ENCODE results near the gene PPP1R37.

Gene PPP1R37

DNA sequence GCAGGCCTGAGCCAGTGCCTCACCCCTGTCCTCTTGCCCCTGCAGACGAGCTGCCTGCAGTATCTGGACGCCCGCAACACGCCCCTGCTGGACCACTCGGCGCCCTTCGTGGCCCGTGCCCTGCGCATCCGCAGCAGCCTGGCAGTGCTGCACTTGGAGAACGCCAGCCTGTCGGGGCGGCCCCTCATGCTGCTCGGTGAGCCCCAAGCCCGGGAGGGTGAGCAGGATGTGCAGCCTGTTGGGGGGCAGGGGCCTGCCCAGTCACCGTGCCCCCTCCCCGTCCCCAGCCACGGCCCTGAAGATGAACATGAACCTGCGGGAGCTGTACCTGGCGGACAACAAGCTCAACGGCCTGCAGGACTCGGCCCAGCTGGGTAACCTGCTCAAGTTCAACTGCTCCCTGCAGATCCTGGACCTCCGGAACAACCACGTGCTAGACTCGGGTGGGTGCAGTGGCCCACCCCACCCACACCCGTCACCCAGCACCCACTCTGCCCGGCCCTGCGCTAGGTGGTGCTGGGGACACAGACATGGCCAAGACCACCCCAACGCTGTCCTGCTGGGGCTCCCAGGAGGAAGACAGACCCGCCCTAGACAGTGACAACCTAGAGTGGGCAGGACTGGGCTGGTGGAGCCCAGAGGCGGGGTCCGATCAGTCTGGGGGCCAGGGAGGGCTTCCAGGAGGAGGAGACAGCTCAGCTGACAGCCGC, 49.2 kb downstream of the PPP1R37 start:
- 97% methylated on average over 33 of the region's 33 CpGs for WGBS
- Histone ChIP-seq H3K4me3 (ENCODE audit: insufficient read depth in 1 of 2, low read depth in 1 of 2, low read length in 2 of 2) (no peak overlapping the region), H3K4me2 (ENCODE audit: low read length, poor library complexity, severe bottlenecking) (no peak overlapping the region), H3K79me1 (replicated peaks; ENCODE audit: low read length, poor library complexity, severe bottlenecking) (peaks cover 48% of the 10 kb centered on the region), H2BK12ac (ENCODE audit: low read length in 2 of 2) (no peak overlapping the region), H3K9ac (ENCODE audit: low read length) (no peak overlapping the region), H4K91ac (ENCODE audit: low read length) (no peak overlapping the region), H3K18ac (ENCODE audit: low read depth in 1 of 2, low read length in 2 of 2) (no peak overlapping the region), H2AK5ac (ENCODE audit: low read length, severe bottlenecking) (no peak overlapping the region), H3K27me3 (ENCODE audit: control insufficient read depth in 1 of 2, insufficient read depth in 1 of 2, low read length in 2 of 2) (no peaks in the 10 kb centered on the region), H4K8ac (ENCODE audit: low read length) (no peak overlapping the region), H2BK120ac (ENCODE audit: low read depth, low read length) (no peak overlapping the region), H2BK15ac (ENCODE audit: low read depth, poor library complexity, severe bottlenecking) (no peak overlapping the region), H3K9me3 (ENCODE audit: control insufficient read depth, low read length) (no peaks in the 10 kb centered on the region), H3K4ac (ENCODE audit: low read depth in 1 of 2, low read length in 2 of 2) (no peak overlapping the region), H3K27ac (ENCODE audit: low read length, poor library complexity, severe bottlenecking) (no peak overlapping the region), H3K23ac (ENCODE audit: low read length in 2 of 2) (no peak overlapping the region), H3K4me1 (ENCODE audit: control insufficient read depth, insufficient read depth, low read depth, low read length) (peaks cover 4% of the 10 kb centered on the region), H3K36me3 (ENCODE audit: control insufficient read depth in 1 of 2, insufficient read depth in 2 of 2, low read depth in 1 of 2, low read length in 2 of 2) (peaks cover 44 to 75% of the 10 kb centered on the region in 2 experiments), H2AFZ (ENCODE audit: low read depth, low read length) (no peak overlapping the region), H2BK5ac (ENCODE audit: low read depth, low read length, poor library complexity, severe bottlenecking) (no peak overlapping the region), H3K14ac (ENCODE audit: low read length in 2 of 2) (no peak overlapping the region)
- no peak for DNase-seq

DNA sequence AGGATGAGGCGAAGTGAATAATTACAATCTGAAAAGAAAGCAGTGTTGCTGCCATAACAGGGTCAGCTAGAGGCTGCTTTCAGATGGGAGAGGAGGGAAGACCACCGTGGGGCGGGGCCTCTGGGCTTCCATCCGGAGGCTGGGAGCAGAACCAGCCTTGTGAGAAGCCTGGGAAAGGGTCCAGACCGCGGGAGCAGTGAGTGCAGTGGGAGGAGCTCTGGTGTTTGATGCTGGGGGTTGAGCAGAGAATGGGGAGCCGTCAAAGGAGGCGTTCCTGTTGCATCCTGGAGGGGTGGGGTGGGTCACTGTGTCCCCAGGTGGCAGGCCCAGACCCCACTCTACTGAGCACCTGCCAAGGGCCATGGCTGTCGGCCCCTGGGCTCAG, 49.7 kb downstream of the PPP1R37 start:
- no peak overlapping the region for H4K91ac ChIP-seq (ENCODE audit: low read length)
- H2AFZ ChIP-seq (ENCODE audit: low read depth, low read length): no peak overlapping the region
- no peak overlapping the region for H3K4me3 ChIP-seq (ENCODE audit: insufficient read depth in 1 of 2, low read depth in 1 of 2, low read length in 2 of 2)
- H3K4ac ChIP-seq (ENCODE audit: low read depth in 1 of 2, low read length in 2 of 2): no peak overlapping the region
- H4K8ac ChIP-seq (ENCODE audit: low read length): no peak overlapping the region
- H2BK5ac ChIP-seq (ENCODE audit: low read depth, low read length, poor library complexity, severe bottlenecking): no peak overlapping the region
- no peak overlapping the region for H3K18ac ChIP-seq (ENCODE audit: low read depth in 1 of 2, low read length in 2 of 2)
- no peak overlapping the region for H2BK12ac ChIP-seq (ENCODE audit: low read length in 2 of 2)
- no peaks in the 10 kb centered on the region for H3K9me3 ChIP-seq (ENCODE audit: control insufficient read depth, low read length)
- H3K14ac ChIP-seq (ENCODE audit: low read length in 2 of 2): no peak overlapping the region
- H3K23ac ChIP-seq (ENCODE audit: low read length in 2 of 2): no peak overlapping the region
- H2BK120ac ChIP-seq (ENCODE audit: low read depth, low read length): no peak overlapping the region
- peaks cover 44% of the 10 kb centered on the region for H3K79me1 ChIP-seq (replicated peaks; ENCODE audit: low read length, poor library complexity, severe bottlenecking)
- peaks cover 47 to 80% of the 10 kb centered on the region in 2 experiments for H3K36me3 ChIP-seq (ENCODE audit: control insufficient read depth in 1 of 2, insufficient read depth in 2 of 2, low read depth in 1 of 2, low read length in 2 of 2)
- H3K4me1 ChIP-seq (ENCODE audit: control insufficient read depth, insufficient read depth, low read depth, low read length): peaks cover 4% of the 10 kb centered on the region
- WGBS: 94% methylated on average over 9 of the region's 9 CpGs
- no peak overlapping the region for H3K9ac ChIP-seq (ENCODE audit: low read length)
- no peaks in the 10 kb centered on the region for H3K27me3 ChIP-seq (ENCODE audit: control insufficient read depth in 1 of 2, insufficient read depth in 1 of 2, low read length in 2 of 2)
- no peak overlapping the region for H2BK15ac ChIP-seq (ENCODE audit: low read depth, poor library complexity, severe bottlenecking)
- no peak overlapping the region for H2AK5ac ChIP-seq (ENCODE audit: low read length, severe bottlenecking)
- no peak overlapping the region for H3K27ac ChIP-seq (ENCODE audit: low read length, poor library complexity, severe bottlenecking)
- no peak for DNase-seq
- no peak overlapping the region for H3K4me2 ChIP-seq (ENCODE audit: low read length, poor library complexity, severe bottlenecking)

DNA sequence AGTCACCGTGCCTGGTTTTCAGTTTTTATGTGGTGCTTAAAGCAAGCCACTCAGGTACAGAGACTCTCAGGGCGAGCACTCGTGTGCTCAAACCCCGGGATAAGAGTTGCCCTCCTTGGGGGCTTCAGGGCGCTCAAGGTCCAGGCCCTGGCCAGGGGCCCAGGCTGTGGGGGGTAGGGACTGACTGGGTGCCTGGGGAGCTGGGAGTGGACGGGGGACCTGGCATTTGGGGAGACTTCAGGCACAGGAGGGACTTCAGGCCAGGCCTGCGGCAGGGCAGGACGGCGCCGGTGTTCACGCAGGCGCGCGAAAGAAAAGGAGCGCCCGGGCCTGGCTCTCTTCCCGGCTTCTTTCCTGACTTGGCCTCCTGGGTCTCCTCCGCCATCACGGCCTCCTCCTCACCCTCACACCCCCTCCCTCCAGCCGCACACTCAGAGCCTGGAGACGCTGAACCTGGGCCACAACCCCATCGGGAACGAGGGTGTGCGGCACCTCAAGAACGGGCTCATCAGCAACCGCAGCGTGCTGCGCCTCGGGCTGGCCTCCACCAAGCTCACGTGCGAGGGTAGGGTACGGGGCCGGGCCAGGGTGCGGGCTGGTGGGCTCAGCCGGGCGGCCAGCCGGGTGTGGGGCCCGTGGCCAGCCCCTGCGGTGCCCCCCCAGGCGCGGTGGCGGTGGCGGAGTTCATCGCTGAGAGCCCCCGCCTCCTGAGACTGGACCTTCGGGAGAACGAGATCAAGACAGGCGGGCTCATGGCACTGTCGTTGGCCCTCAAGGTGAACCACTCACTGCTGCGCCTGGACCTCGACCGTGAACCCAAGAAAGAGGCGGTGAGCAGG, 51.7 kb downstream of the PPP1R37 start:
- Histone ChIP-seq H3K23ac (ENCODE audit: low read length in 2 of 2) (no peak overlapping the region), H2BK120ac (ENCODE audit: low read depth, low read length) (no peak overlapping the region), H3K79me1 (replicated peaks; ENCODE audit: low read length, poor library complexity, severe bottlenecking) (peaks cover 38% of the 10 kb centered on the region), H2AK5ac (ENCODE audit: low read length, severe bottlenecking) (no peak overlapping the region), H3K4me1 (ENCODE audit: control insufficient read depth, insufficient read depth, low read depth, low read length) (no peaks in the 10 kb centered on the region), H3K27me3 (ENCODE audit: control insufficient read depth in 1 of 2, insufficient read depth in 1 of 2, low read length in 2 of 2) (no peaks in the 10 kb centered on the region), H3K9ac (ENCODE audit: low read length) (no peak overlapping the region), H3K18ac (ENCODE audit: low read depth in 1 of 2, low read length in 2 of 2) (no peak overlapping the region), H3K14ac (ENCODE audit: low read length in 2 of 2) (no peak overlapping the region), H3K4ac (ENCODE audit: low read depth in 1 of 2, low read length in 2 of 2) (no peak overlapping the region), H2AFZ (ENCODE audit: low read depth, low read length) (no peak overlapping the region), H3K27ac (ENCODE audit: low read length, poor library complexity, severe bottlenecking) (no peak overlapping the region), H4K91ac (ENCODE audit: low read length) (no peak overlapping the region), H3K9me3 (ENCODE audit: control insufficient read depth, low read length) (no peaks in the 10 kb centered on the region), H3K4me3 (ENCODE audit: insufficient read depth in 1 of 2, low read depth in 1 of 2, low read length in 2 of 2) (no peak overlapping the region), H3K36me3 (ENCODE audit: control insufficient read depth in 1 of 2, insufficient read depth in 2 of 2, low read depth in 1 of 2, low read length in 2 of 2) (peaks cover 52 to 91% of the 10 kb centered on the region in 2 experiments), H4K8ac (ENCODE audit: low read length) (no peak overlapping the region), H2BK12ac (ENCODE audit: low read length in 2 of 2) (peak overlapping the region in 1 of 2 experiments; percentile 40), H2BK5ac (ENCODE audit: low read depth, low read length, poor library complexity, severe bottlenecking) (no peak overlapping the region), H3K4me2 (ENCODE audit: low read length, poor library complexity, severe bottlenecking) (no peak overlapping the region), H2BK15ac (ENCODE audit: low read depth, poor library complexity, severe bottlenecking) (no peak overlapping the region)
- 98% methylated on average over 52 of the region's 53 CpGs for WGBS
- no peak for DNase-seq

Data from mesenchymal stem cell (in vitro differentiated cells and primary cell).